Measurements from ENCODE around the gene SNX10. TPM values are rescaled to one million over a fixed set of nuclear protein-coding genes. Genes with fewer than 3 reads are reported as not detected.

The SNX10 gene
- total and polyA plus RNA-seq, 11 donors: 0.36 to 22.1 (median 1.1) TPM

- Histone ChIP-seq H3K4me3 (no peak overlapping the region), H3K27me3 (peaks cover 0 to 4% (median 0%) of the 10 kb centered on the region in 9 donors), H3K27ac (no peak overlapping the region), H3K9me3 (peaks cover 0 to 9% (median 0%) of the 10 kb centered on the region in 12 donors), H3K36me3 (no peaks in the 10 kb centered on the region), H3K4me1 (no peaks in the 10 kb centered on the region)
- TF ChIP-seq POLR2A (IDR thresholded peaks at IDR 0.05) (no peak), CTCF (IDR thresholded peaks at IDR 0.05) (no peak)
- intact Hi-C loops (cut with DNase I): no loop called here
- ATAC-seq: no peak
- WGBS, 4 donors: 82 to 90% (median 85%) methylated on average over 6 of the region's 6 CpGs
- no peak for DNase-seq
These were observed 26.6 kb upstream of the SNX10 start for GRCh38 chr7:26265065-26265464.

- Histone ChIP-seq H3K27ac (no peak overlapping the region), H3K4me1 (no peaks in the 10 kb centered on the region), H3K9me3 (peaks cover 0 to 9% (median 0%) of the 10 kb centered on the region in 12 donors), H3K27me3 (peaks cover 0 to 4% (median 0%) of the 10 kb centered on the region in 9 donors), H3K4me3 (no peak overlapping the region), H3K36me3 (no peaks in the 10 kb centered on the region)
- no peak for TF ChIP-seq CTCF (IDR thresholded peaks at IDR 0.05)
- no peak for TF ChIP-seq POLR2A (IDR thresholded peaks at IDR 0.05)
- WGBS, 4 donors: 63 to 75% (median 66%) methylated on average over 5 of the region's 5 CpGs
- DNase-seq (no peak), ATAC-seq (no peak)
- intact Hi-C loops (cut with DNase I): no loop called here
These were observed 26.1 kb upstream of the SNX10 start for GRCh38 chr7:26265499-26266075.

GRCh38 chr7:26267601-26268166 lies 24.0 kb upstream of the SNX10 start:
- no peak for ATAC-seq
- WGBS, 4 donors: 89 to 97% (median 96%) methylated on average over 9 of the region's 9 CpGs

More at GRCh38 chr7:26267601-26268166, 24.0 kb upstream of the SNX10 start:
- Histone ChIP-seq H3K27ac (no peak overlapping the region), H3K9me3 (peaks cover 0 to 9% (median 0%) of the 10 kb centered on the region in 12 donors), H3K4me3 (no peak overlapping the region), H3K36me3 (no peaks in the 10 kb centered on the region), H3K4me1 (no peaks in the 10 kb centered on the region), H3K27me3 (peaks cover 0 to 4% (median 0%) of the 10 kb centered on the region in 9 donors)
- no peak for DNase-seq
- TF ChIP-seq CTCF (IDR thresholded peaks at IDR 0.05) (no peak), POLR2A (IDR thresholded peaks at IDR 0.05) (no peak)
- intact Hi-C loops (cut with DNase I): no loop called here
